ENCODE results near the gene OSBP2. TPM values are rescaled to one million over a fixed set of nuclear protein-coding genes. Genes with fewer than 3 reads are reported as not detected.

OSBP2 gene
- total and polyA plus RNA-seq, 2 of the 13 experiments (the other 11 are each of a cell fraction or from before 2014, with no cell fraction given): 5.0 to 7.7 TPM

DNA sequence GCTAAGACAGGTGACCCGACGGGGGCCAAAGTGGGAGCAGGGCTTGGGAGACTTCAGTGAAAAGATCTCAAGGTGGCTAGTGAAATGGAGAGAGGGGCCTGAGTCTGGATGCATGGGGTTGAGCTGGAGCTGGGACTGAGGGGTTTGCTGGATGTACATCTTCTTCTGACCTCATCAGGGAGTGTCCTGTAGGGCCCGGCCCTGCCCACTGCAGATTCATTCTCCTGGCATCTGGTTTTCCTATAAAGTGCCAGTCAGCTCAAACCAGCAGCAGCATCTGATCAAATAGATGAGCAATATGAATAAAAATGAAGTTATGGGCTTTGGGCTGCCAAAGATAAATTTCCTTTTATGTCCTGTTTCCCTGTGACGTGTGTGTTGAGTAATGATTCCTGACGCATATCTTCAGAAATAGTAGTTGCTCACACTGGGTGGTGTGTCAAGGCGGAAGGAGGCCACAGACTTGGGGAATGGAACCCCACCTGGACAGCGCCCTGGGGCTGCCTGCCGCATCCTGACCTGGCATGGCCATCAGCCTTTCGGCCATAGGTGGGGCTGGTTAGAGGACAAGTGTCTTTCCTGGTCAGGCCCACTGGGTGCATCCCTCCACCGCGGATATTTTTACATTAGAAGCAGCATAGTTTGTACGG is 135.4 kb downstream of the OSBP2 start (continued):
- TF ChIP-seq ZBTB14 (CRISPR knock-in tag; IDR thresholded peaks at IDR 0.05) (no peak), ZNF546 (CRISPR knock-in tag; conservative IDR thresholded peaks at IDR 0.05) (no peak), ZNF672 (CRISPR knock-in tag; IDR thresholded peaks at IDR 0.05) (no peak)

DNA sequence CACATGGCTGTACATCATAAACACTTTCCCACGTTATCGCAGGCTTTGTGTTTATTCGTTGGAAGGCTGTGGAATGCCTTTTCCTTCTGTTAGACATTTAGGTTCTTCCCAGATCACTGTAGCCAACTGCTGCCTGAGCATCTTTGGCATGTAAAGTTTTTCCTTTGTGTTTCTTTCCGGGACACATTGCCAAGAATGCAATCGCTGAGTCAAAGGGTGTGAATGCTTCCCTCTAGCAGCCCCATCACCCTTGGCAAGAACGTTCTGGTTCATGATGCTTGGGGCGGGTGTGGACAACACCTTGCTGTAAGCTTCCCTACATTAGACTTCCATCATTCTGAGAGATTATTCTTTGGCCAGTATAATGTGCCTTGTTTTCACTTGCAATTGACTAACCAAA is 136.2 kb downstream of the OSBP2 start:
- H3K4me1 ChIP-seq (ENCODE audit: insufficient read depth, low read length): no peaks in the 10 kb centered on the region
- H3K79me2 ChIP-seq (ENCODE audit: insufficient read depth, low read length): no peaks in the 10 kb centered on the region
- no peak overlapping the region for H3K4me2 ChIP-seq (ENCODE audit: low read depth, low read length)
- ChIA-PET POLR2A (no interaction called here), CTCF (ENCODE audit: low intra/inter-chr PET ratio, low total read pairs) (no interaction called here)
- no peak for FAIRE-seq
- no peaks in the 10 kb centered on the region for H3K9me3 ChIP-seq (ENCODE audit: low read length)
- H3K27me3 ChIP-seq (ENCODE audit: control insufficient read depth in 1 of 2, insufficient read depth in 2 of 2, low read length in 2 of 2): peaks cover 0 to 24% of the 10 kb centered on the region in 2 experiments; a peak in 3 of 5 replicates
- H4K20me1 ChIP-seq (ENCODE audit: insufficient read depth, low read length): no peaks in the 10 kb centered on the region
- no peak overlapping the region for H3K9ac ChIP-seq (ENCODE audit: insufficient read depth, low read depth, low read length)
- in situ Hi-C loops (cut with HindIII; ENCODE audit: extremely low pct_ligation_motif_present, low pct_unique_long_range_greater_than_20kb) (no loop called here), intact Hi-C loops (cut with micrococcal nuclease; ENCODE audit: unreplicated experiment) (no loop called here)
- no peak overlapping the region for H3K4me3 ChIP-seq (replicated peaks in 1 of 3; ENCODE audit: insufficient read depth in 1 of 3, low read depth in 2 of 3, low read length in 3 of 3)
- BruUV-seq (replicated peaks): no TSS peak
- H2AFZ ChIP-seq (ENCODE audit: low read length): no peak overlapping the region
- no peak for DNase-seq (ENCODE audit: low spot score)
- no peak overlapping the region for H3K27ac ChIP-seq (ENCODE audit: extremely low read length, insufficient read depth, low read length)
- no peaks in the 10 kb centered on the region for H3K36me3 ChIP-seq (replicated peaks in 1 of 2; ENCODE audit: control insufficient read depth in 1 of 2, insufficient read depth in 2 of 2, low read length in 2 of 2)
- 54% methylated on average over 7 of the region's 7 CpGs for WGBS (ENCODE audit: low lambda C conversion rate)
- ATAC-seq: no peak
- TF ChIP-seq ZNF619 (CRISPR knock-in tag; IDR thresholded peaks at IDR 0.05): no peak
- TF ChIP-seq, protein P1, sequence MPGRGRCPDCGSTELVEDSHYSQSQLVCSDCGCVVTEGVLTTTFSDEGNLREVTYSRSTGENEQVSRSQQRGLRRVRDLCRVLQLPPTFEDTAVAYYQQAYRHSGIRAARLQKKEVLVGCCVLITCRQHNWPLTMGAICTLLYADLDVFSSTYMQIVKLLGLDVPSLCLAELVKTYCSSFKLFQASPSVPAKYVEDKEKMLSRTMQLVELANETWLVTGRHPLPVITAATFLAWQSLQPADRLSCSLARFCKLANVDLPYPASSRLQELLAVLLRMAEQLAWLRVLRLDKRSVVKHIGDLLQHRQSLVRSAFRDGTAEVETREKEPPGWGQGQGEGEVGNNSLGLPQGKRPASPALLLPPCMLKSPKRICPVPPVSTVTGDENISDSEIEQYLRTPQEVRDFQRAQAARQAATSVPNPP (CRISPR knock-in tag; IDR thresholded peaks at IDR 0.05): no peak
- TF ChIP-seq YEATS2 (CRISPR knock-in tag; IDR thresholded peaks at IDR 0.05; ENCODE audit: borderline replicate concordance): no peak
- no peak for TF ChIP-seq CREM (IDR thresholded peaks at IDR 0.05)
- no peak for TF ChIP-seq CREM (CRISPR knock-in tag; IDR thresholded peaks at IDR 0.05)
- no peak for TF ChIP-seq ZNF382 (CRISPR knock-in tag; IDR thresholded peaks at IDR 0.05; ENCODE audit: borderline replicate concordance)
- TF ChIP-seq RXRB (CRISPR knock-in tag; IDR thresholded peaks at IDR 0.05; ENCODE audit: borderline replicate concordance): no peak
- TF ChIP-seq NR2F2 (IDR thresholded peaks at IDR 0.05; ENCODE audit: borderline replicate concordance, low read depth): no peak
- TF ChIP-seq HNF4G (IDR thresholded peaks at IDR 0.05; ENCODE audit: borderline replicate concordance, low read depth, low read length): no peak
- no peak for TF ChIP-seq HNF4G (CRISPR knock-in tag; IDR thresholded peaks at IDR 0.05; ENCODE audit: borderline replicate concordance, low read depth)
- TF ChIP-seq MTF2 (CRISPR knock-in tag; IDR thresholded peaks at IDR 0.05; ENCODE audit: borderline replicate concordance): no peak
- TF ChIP-seq ZNF501 (CRISPR knock-in tag; IDR thresholded peaks at IDR 0.05): no peak
- no peak for TF ChIP-seq E2F2 (CRISPR knock-in tag; IDR thresholded peaks at IDR 0.05; ENCODE audit: borderline replicate concordance)
- no peak for TF ChIP-seq CREB3 (CRISPR knock-in tag; IDR thresholded peaks at IDR 0.05)
- no peak for TF ChIP-seq ZNF75D (CRISPR knock-in tag; IDR thresholded peaks at IDR 0.05; ENCODE audit: borderline replicate concordance)
- no peak for TF ChIP-seq ZNF713 (CRISPR knock-in tag; IDR thresholded peaks at IDR 0.05)
- TF ChIP-seq CBFB (CRISPR knock-in tag; IDR thresholded peaks at IDR 0.05): no peak
- no peak for TF ChIP-seq ZNF460 (CRISPR knock-in tag; IDR thresholded peaks at IDR 0.05; ENCODE audit: borderline replicate concordance)
